DOHH2 (cell line): Measurements from ENCODE around the gene SLC51A.

Experiments used
- CTCF ChIP-seq: fragments of 200-600 bp; sonication (generic); IDR thresholded peaks from one replicate; pipeline ENCODE4 v1.5.1; 2014; ENCODE audit warnings: antibody characterized with exemption, mild to moderate bottlenecking, low read depth, low read length; ENCODE audit not compliant: poor library complexity, severe bottlenecking
- EZH2phosphoT487 ChIP-seq: fragments of 200-600 bp; sonication (generic); IDR thresholded peaks from 2 replicates; pipeline ENCODE4 v1.6.1; 2017; ENCODE audit warnings: borderline replicate concordance, mild to moderate bottlenecking, antibody characterized with exemption, low read length, moderate library complexity, mixed read lengths

- TF ChIP-seq CTCF: no peak
- TF ChIP-seq EZH2phosphoT487: no peak
These were observed 18.2 kb upstream of the SLC51A start for GRCh38 chr3:196198081-196198675.
